Parathyroid adenoma (tissue), 2 donors: ENCODE results near the gene TEX13D.

Source experiments
- H2AFZ ChIP-seq: fragments of 300-600 bp; sonication (generic); one replicate; pipeline ENCODE4 v1.7.0; 2017; ENCODE audit warnings: antibody characterized with exemption, mild to moderate bottlenecking
- H3K27ac ChIP-seq: fragments of 300-600 bp; sonication (generic); one replicate; pipeline ENCODE4 v1.7.0; 2017
- H3K27me3 ChIP-seq: fragments of 300-600 bp; sonication (generic); one replicate; pipeline ENCODE4 v1.7.0; 2017; ENCODE audit warnings: low read length; ENCODE audit not compliant: control insufficient read depth, insufficient read depth
- H3K36me3 ChIP-seq: fragments of 300-600 bp; sonication (generic); one replicate; pipeline ENCODE4 v1.7.0; 2017; ENCODE audit warnings: low read length; ENCODE audit not compliant: control insufficient read depth, insufficient read depth
- H3K4me1 ChIP-seq: fragments of 300-600 bp; sonication (generic); one replicate; pipeline ENCODE4 v1.7.0; 2017; ENCODE audit warnings: control low read depth
- H3K4me2 ChIP-seq: fragments of 300-600 bp; sonication (generic); one replicate; pipeline ENCODE4 v1.7.0; 2017; ENCODE audit warnings: low read length
- H3K4me3 ChIP-seq: fragments of 300-600 bp; sonication (generic); one replicate; pipeline ENCODE4 v1.7.0; 2017; ENCODE audit warnings: low read depth, low read length
- H3K79me2 ChIP-seq: fragments of 300-600 bp; sonication (generic); one replicate; pipeline ENCODE4 v1.7.0; 2017; ENCODE audit warnings: control low read depth
- H3K9ac ChIP-seq: fragments of 300-600 bp; sonication (generic); one replicate; pipeline ENCODE4 v1.7.0; 2017; ENCODE audit warnings: mild to moderate bottlenecking
- H3K9me3 ChIP-seq: fragments of 300-600 bp; sonication (generic); one replicate; pipeline ENCODE4 v1.7.0; 2017; ENCODE audit warnings: low read length; ENCODE audit not compliant: control insufficient read depth
- TF ChIP-seq, protein P1 (sequence below): fragments of 300-600 bp; sonication (generic); IDR thresholded peaks from one replicate; pipeline ENCODE4 v1.7.0; 2017; ENCODE audit warnings: antibody characterized with exemption, mild to moderate bottlenecking
- donor health status: primary hyperparathyroidism.

TEX13D gene

DNA sequence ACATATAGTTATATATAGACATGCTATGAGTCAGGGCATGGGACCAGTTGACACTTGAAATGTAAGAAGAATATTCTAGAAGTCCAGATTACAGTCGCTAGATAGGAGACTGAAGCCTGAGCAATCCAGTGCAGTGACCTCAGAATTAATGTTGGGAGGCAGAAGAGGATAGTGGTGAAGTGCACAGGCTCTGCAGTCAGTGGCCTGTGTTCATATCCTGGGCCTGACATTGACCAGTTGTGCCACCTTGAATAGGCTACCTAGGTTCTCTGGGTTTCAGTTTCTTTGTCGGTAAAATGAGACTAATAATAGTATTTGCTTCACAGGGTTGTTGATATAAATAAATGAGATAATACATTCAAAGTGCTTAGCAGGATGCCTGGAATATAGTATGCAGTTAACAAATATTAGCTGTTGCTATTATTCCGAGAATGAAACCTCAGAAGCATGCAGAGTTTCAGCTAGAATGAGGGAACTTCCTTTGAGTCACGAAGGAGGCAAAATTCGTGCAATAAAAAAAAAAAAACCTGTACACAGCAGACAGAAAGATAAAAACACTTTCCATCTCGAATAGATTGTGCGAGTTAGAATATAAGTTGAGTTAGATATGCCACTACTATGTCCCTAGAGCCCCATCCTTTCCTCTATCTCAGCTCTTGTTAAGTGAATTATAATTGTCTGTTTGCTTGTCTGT is 9.9 kb downstream of the TEX13D start:
- TF ChIP-seq, protein P1, sequence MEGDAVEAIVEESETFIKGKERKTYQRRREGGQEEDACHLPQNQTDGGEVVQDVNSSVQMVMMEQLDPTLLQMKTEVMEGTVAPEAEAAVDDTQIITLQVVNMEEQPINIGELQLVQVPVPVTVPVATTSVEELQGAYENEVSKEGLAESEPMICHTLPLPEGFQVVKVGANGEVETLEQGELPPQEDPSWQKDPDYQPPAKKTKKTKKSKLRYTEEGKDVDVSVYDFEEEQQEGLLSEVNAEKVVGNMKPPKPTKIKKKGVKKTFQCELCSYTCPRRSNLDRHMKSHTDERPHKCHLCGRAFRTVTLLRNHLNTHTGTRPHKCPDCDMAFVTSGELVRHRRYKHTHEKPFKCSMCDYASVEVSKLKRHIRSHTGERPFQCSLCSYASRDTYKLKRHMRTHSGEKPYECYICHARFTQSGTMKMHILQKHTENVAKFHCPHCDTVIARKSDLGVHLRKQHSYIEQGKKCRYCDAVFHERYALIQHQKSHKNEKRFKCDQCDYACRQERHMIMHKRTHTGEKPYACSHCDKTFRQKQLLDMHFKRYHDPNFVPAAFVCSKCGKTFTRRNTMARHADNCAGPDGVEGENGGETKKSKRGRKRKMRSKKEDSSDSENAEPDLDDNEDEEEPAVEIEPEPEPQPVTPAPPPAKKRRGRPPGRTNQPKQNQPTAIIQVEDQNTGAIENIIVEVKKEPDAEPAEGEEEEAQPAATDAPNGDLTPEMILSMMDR = no peak
- Histone ChIP-seq H3K27me3 (no peaks in the 10 kb centered on the region), H3K4me2 (no peak overlapping the region), H3K36me3 (no peaks in the 10 kb centered on the region), H2AFZ (no peak overlapping the region), H3K9ac (no peak overlapping the region), H3K9me3 (no peaks in the 10 kb centered on the region), H3K79me2 (no peaks in the 10 kb centered on the region), H3K4me1 (no peaks in the 10 kb centered on the region), H3K27ac (no peak overlapping the region), H3K4me3 (no peak overlapping the region)

DNA sequence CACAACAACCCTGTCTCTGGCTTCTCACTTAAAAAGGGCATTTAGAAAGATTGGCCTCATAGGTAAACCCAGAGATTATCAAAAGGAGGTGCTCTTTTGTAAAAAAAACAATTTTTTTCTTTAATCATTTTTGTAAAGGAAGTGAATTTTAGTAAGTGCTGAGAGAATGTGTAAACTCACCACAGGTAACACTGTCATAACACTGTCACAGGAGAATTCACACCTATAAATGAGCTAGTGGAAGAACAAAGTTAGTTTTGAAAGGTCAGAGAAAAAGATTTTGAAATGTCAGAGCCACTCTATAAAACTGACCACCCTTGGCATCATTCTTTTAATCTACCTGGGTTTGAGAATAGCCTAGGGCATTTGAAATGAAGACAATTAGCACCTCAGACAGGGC is 10.6 kb downstream of the TEX13D start:
- TF ChIP-seq, protein P1 = no peak
- Histone ChIP-seq H3K79me2 (no peaks in the 10 kb centered on the region), H3K4me3 (no peak overlapping the region), H3K27ac (no peak overlapping the region), H3K27me3 (no peaks in the 10 kb centered on the region), H2AFZ (no peak overlapping the region), H3K4me1 (no peaks in the 10 kb centered on the region), H3K36me3 (no peaks in the 10 kb centered on the region), H3K9ac (no peak overlapping the region), H3K4me2 (no peak overlapping the region), H3K9me3 (no peaks in the 10 kb centered on the region)

DNA sequence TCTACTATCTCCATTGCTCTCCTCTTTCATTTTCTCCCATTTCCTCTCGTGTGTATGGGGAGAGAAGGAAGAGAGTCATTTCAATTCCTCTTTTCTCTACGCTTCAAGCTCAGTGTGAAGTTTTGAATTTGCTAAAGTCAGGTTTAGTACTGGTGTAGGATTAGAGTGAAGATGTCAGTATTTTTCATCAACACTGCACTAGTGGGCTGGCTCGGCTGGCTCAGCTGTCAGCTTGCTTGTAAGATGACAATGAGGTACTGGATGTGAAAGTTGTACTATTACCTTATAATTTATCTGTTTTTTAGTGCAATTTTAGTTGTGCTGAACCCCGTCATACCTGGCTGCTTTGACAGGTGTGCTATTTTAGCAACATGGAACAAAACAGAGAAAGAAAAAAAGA is 11.8 kb downstream of the TEX13D start:
- no peak overlapping the region for H3K4me2 ChIP-seq
- no peaks in the 10 kb centered on the region for H3K36me3 ChIP-seq
- no peak overlapping the region for H3K9ac ChIP-seq
- H3K9me3 ChIP-seq = no peaks in the 10 kb centered on the region
- no peaks in the 10 kb centered on the region for H3K4me1 ChIP-seq
- H2AFZ ChIP-seq = no peak overlapping the region
- no peak overlapping the region for H3K4me3 ChIP-seq
- no peaks in the 10 kb centered on the region for H3K79me2 ChIP-seq
- TF ChIP-seq, protein P1 = no peak
- no peak overlapping the region for H3K27ac ChIP-seq
- no peaks in the 10 kb centered on the region for H3K27me3 ChIP-seq

DNA sequence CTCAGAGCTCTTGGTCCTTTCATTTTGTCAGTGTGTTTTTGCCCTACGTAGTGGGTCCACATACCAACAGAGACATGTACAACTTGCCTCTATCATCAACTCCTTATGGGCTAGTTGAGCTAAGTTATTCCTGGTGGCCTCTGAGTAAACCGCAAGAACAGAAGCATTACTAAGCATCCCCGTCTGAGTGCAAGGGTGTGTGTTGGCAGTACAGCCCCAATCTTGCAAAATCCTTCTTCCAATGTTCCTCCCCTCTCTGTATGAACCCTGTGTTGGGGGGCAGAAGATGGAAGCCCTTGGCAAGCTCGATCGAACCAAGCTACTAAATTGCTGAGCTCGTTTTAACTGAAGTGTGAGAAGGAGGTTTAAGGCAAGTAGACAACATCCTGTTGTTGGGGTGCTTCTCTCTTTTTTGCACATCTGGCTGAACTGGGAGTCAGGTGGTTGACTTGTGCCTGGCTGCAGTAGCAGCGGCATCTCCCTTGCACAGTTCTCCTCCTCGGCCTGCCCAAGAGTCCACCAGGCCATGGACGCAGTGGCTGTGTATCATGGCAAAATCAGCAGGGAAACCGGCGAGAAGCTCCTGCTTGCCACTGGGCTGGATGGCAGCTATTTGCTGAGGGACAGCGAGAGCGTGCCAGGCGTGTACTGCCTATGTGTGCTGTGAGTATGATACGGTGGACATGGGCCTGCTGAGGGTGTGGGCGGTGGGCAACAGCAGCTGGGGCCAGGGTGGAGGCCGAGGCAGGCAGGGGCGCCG is 13.8 kb downstream of the TEX13D start, which contains the start of gene SH2D1A:
TSS of gene SH2D1A (plus strand) at position 447 of the 760 bp plus-strand sequence. CDS start at position 527, 80 bp downstream.
- H3K27ac ChIP-seq = no peak within 1 kb of the TSS
- H3K36me3 ChIP-seq = no peaks in the 10 kb centered on the region
- no peaks in the 10 kb centered on the region for H3K79me2 ChIP-seq
- H3K4me1 ChIP-seq = no peaks in the 10 kb centered on the region
- H2AFZ ChIP-seq = no peak within 1 kb of the TSS
- H3K4me3 ChIP-seq = no peak within 1 kb of the TSS
- no peaks in the 10 kb centered on the region for H3K27me3 ChIP-seq
- TF ChIP-seq, protein P1 = no peak
- H3K4me2 ChIP-seq = no peak within 1 kb of the TSS
- no peak within 1 kb of the TSS for H3K9ac ChIP-seq
- no peaks in the 10 kb centered on the region for H3K9me3 ChIP-seq
